C4-2B (cell line): ENCODE measurements around the gene RFESD.
"Not testable (repeated sequence)": the region's sequence is repeated elsewhere in the genome, so short reads cannot be mapped to it uniquely, and the experiment has no call there.

Source experiments
- CTCF ChIP-seq: fragments of 450-650 bp; conservative IDR thresholded peaks from 2 replicates; pipeline ENCODE4 v1.5.1; 2017; ENCODE audit warnings: mild to moderate bottlenecking
- ZFX ChIP-seq: fragments of 450-650 bp; IDR thresholded peaks from 2 replicates; pipeline ENCODE4 v1.6.1; 2017

- TF ChIP-seq CTCF, ZFX: not testable (repeated sequence)
These were observed 380 bp upstream of the RFESD start for GRCh38 chr5:95646226-95646568.
